ENCODE results near the gene SKAP1. TPM values are rescaled to one million over a fixed set of nuclear protein-coding genes. Genes with fewer than 3 reads are reported as not detected.

Gene SKAP1
- total and polyA plus RNA-seq, 2 donors from 2014 or later, result 34.8 to 42.6 TPM

- H3K9ac ChIP-seq (ENCODE audit: low read length in 3 of 3), result no peak overlapping the region
- intact Hi-C loops (cut with DNase I), result no loop called here
- no peak overlapping the region for H3K27ac ChIP-seq (ENCODE audit: low read depth in 2 of 2, low read length in 2 of 2)
- FAIRE-seq (no peak), DNase-seq (peak in 2 of 5 donors; percentile 61 to 88)
- TF ChIP-seq CTCF (IDR thresholded peaks at IDR 0.05; ENCODE audit: borderline replicate concordance, extremely low read depth, insufficient read depth), result no peak
- H3K36me3 ChIP-seq (ENCODE audit: control insufficient read depth in 2 of 3, insufficient read depth in 3 of 3, low read length in 3 of 3), result no peaks in the 10 kb centered on the region
- no peak overlapping the region for H3K4me3 ChIP-seq (ENCODE audit: low read length in 3 of 3)
- H3K9me3 ChIP-seq (ENCODE audit: control insufficient read depth in 2 of 3, insufficient read depth in 1 of 3, low read length in 3 of 3), result no peaks in the 10 kb centered on the region
- H3K27me3 ChIP-seq (ENCODE audit: control insufficient read depth, insufficient read depth, low read length), result no peaks in the 10 kb centered on the region
- no peaks in the 10 kb centered on the region for H3K4me1 ChIP-seq (ENCODE audit: control insufficient read depth in 2 of 3, insufficient read depth in 2 of 3, low read depth in 1 of 3, low read length in 3 of 3)
Observed at GRCh38 chr17:48463526-48463925, 33.5 kb upstream of the SKAP1 start.

GRCh38 chr17:48462946-48463345, 32.9 kb upstream of the SKAP1 start:
- FAIRE-seq, result no peak
- DNase-seq, result no peak
- no peaks in the 10 kb centered on the region for H3K36me3 ChIP-seq (ENCODE audit: control insufficient read depth in 2 of 3, insufficient read depth in 3 of 3, low read length in 3 of 3)
- no peak overlapping the region for H3K27ac ChIP-seq (ENCODE audit: low read depth in 2 of 2, low read length in 2 of 2)
- no peak for TF ChIP-seq CTCF (IDR thresholded peaks at IDR 0.05; ENCODE audit: borderline replicate concordance, extremely low read depth, insufficient read depth)
- no peaks in the 10 kb centered on the region for H3K27me3 ChIP-seq (ENCODE audit: control insufficient read depth, insufficient read depth, low read length)
- no peaks in the 10 kb centered on the region for H3K9me3 ChIP-seq (ENCODE audit: control insufficient read depth in 2 of 3, insufficient read depth in 1 of 3, low read length in 3 of 3)
- H3K9ac ChIP-seq (ENCODE audit: low read length in 3 of 3), result no peak overlapping the region
- intact Hi-C loops (cut with DNase I), result no loop called here
- no peaks in the 10 kb centered on the region for H3K4me1 ChIP-seq (ENCODE audit: control insufficient read depth in 2 of 3, insufficient read depth in 2 of 3, low read depth in 1 of 3, low read length in 3 of 3)
- H3K4me3 ChIP-seq (ENCODE audit: low read length in 3 of 3), result no peak overlapping the region

GRCh38 chr17:48460052-48460451, 30.0 kb upstream of the SKAP1 start:
- FAIRE-seq, result no peak
- Histone ChIP-seq H3K9ac (ENCODE audit: low read length in 3 of 3) (no peak overlapping the region), H3K27me3 (ENCODE audit: control insufficient read depth, insufficient read depth, low read length) (no peaks in the 10 kb centered on the region), H3K27ac (ENCODE audit: low read depth in 2 of 2, low read length in 2 of 2) (no peak overlapping the region), H3K4me1 (ENCODE audit: control insufficient read depth in 2 of 3, insufficient read depth in 2 of 3, low read depth in 1 of 3, low read length in 3 of 3) (peaks cover 0 to 2% (median 0%) of the 10 kb centered on the region in 3 donors), H3K9me3 (ENCODE audit: control insufficient read depth in 2 of 3, insufficient read depth in 1 of 3, low read length in 3 of 3) (no peaks in the 10 kb centered on the region), H3K4me3 (ENCODE audit: low read length in 3 of 3) (no peak overlapping the region), H3K36me3 (ENCODE audit: control insufficient read depth in 2 of 3, insufficient read depth in 3 of 3, low read length in 3 of 3) (no peaks in the 10 kb centered on the region)
- intact Hi-C loops (cut with DNase I), result no loop called here
- no peak for TF ChIP-seq CTCF (IDR thresholded peaks at IDR 0.05; ENCODE audit: borderline replicate concordance, extremely low read depth, insufficient read depth)
- no peak for DNase-seq

Data from kidney (tissue), 14 donors.